ENCODE data around the gene AGK.
"Not testable (repeated sequence)": the region's sequence is repeated elsewhere in the genome, so short reads cannot be mapped to it uniquely, and the experiment has no call there.

AGK gene

DNA sequence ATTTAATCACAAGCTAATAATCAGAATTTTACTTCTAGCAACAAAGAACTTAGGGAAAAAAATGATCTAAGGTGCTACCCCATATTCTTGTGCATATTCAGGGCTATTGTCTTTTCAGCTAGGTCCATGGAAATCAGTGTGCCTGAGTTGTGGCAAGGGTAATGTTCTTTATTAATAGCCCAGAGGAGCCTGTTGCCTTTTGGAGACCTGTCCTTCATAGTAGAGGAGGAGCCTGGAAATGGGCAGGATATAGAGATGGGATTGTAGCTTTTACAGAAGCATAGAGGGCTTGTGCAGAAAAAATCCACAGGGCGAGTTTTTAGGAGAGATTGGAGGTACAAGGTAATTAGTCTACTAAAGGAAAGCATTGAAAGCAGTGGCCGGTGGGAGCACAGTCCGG is 38.9 kb downstream of the AGK start:
- DNase-seq, result no peak

DNA sequence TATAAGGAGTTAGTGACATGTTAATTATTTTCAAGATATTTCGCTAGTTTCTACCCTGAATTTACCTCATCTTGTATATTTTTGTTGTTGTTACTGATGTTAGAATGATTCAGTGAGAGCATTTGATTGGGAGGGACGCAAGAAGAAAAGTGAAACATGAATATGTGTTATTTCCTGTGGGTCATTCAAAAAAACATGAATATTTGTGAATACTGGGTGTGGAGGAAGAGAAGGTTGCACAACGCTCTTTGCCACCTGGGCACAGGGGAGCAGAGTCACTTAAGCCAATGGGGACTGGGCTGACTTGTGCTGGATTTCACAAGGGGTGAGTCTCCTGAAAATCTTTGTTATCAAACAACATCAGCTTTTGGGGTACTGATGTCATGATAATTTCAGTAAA is 39.5 kb downstream of the AGK start:
- DNase-seq, result no peak

DNA sequence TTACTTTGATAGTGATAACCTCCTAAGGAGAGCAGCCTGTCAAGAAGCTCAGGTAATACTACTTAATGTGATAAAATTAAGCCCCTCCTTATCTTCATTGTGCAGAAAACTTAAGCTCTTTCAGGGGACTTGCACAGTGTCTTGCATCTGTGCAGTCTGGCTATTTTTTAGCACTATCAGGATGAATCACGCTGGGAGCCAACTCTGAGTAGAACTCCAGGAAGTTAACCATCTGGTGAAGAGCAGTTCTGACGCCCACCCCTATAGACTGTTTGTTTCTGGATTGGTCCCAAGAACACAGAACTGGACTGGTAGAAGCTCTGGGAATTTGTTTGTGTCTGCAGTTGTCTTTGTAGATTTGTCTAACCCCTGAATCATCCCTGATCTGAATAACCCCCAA is 41.9 kb downstream of the AGK start:
- no peak for DNase-seq

DNA sequence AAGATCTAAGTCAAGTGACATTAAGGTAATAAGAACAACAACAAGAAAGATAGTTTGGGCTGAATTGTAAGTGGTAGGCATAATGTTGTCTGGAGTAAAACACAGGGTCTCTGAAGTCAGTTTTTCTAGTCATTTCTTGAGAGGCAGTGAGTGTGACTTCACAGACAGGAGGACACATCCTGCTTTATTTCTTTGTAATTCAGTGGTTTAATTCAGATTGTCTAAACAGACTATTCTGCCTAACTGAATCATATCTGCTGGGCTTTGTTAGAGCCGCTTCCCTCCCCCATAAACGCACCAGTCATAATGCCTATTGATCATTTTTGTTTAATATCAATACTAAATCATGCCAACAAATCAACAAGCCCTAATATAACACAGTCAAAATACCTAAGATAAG is 46.8 kb downstream of the AGK start:
- DNase-seq, result no peak

DNA sequence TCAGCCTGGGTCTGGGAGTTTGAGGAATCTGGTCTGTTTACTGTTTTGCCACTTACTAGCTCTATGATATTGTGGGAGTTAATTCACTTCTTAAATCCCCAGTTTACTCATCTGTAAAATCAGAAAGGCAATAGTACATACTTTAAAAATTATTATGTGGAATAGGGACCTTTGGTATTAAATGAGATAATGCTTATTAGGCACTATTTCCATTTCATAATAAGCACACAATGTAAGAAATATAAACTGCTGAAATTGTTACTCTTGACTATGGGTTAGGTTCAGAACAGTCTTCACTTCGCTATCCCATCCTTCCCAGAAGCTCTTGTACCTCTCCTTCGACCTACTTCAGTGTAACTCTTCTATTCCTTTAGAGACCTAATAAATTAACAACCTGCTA is 47.2 kb downstream of the AGK start:
- no peak for DNase-seq

DNA sequence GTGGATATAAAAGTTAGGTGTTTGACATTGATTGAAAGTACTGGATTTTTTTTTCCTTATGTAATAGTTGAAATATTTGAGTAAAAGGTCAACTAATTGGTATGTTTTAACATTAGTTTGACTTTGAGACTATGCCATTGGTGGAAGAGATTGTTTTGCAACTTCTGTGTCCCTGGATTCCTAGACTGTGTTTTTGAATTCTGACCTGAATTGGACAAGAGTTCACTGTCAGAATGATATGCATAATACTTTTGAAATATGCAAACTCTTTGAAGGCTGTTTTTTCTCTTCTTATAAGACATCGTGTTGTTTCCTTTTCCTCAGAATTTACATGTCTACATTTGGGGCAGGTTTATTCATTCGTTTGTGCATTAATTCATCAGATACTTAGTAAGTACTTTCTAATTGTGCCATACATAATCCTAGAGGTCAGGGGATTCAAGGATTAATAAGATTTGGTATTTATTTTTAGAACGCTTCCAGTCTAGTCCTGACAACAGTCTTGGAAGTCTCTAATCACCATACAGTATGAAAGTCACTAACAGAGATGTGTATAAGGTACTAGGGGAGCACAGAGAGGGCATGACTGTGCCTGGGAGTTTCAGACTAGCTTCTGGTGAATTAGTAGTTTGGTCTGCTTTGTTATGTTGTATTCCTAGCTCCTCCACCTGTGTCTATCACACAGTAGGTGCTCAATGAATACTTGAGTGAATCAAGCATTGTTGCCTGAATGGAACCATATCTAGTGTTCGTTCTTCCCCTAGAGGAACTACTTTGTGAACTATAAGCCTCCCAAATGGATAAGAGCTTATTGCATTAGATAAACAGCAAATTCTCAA is 49.2 kb downstream of the AGK start:
- DNase-seq, result no peak

DNA sequence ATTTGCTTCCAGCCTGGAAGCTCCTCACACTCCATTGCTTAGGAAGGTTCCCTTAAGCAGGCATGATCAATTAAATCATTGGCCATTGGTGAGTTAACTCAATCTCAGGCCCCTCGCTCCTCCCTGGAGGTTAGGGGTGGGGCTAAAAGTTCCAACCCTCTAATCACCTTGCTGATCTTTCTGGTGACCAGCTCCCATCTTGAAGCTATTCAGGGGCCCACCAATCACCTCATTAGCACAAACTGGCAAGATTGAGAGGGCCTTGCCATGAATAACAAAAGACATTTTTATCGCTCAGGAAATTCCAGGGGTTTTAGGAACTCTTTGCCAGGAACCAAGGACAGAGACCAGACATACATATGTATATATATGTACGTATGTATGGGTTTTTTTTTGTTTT is 58.4 kb downstream of the AGK start:
- DNase-seq, result no peak

DNA sequence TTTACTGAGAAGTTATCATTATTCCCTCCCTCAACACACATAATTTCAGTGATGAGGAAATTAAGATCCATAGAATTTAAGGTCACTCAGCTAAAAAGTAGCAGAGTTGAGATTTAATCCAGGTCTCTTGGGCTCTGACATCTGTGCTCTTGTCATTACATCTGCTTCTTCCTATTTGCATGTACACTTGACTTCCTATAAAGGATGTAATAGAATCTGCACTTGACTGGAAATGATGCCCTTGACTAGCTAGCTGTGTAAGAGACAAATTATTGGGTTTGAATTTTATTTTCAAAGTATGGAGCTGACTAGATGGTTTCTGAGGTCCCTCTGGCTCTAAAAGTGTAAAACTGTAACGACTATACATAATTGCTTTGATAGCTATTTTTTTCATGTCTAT is 59.5 kb downstream of the AGK start:
- peak in 2 of 3 experiments; percentile 37 to 71 for DNase-seq

DNA sequence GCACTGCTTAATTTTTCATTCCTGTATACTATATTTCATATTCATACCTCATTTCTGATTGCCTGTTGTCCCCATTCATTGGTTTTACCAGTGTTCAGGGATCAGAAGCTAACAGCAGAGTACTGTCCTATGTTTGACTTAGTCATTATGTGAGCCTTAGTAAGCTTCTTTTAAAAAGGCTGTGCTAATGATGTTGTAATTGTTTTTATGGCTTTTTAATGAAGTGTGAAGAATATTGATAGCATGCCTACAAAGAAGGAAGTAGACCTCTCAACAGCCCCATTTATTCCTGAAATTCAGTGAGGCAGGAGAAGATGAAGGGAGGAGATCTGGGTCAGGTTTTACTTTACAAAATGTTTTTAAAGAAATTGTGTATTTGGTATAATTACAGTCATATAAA is 61.7 kb downstream of the AGK start:
- peak in 1 of 3 experiments; percentile 21 for DNase-seq

DNA sequence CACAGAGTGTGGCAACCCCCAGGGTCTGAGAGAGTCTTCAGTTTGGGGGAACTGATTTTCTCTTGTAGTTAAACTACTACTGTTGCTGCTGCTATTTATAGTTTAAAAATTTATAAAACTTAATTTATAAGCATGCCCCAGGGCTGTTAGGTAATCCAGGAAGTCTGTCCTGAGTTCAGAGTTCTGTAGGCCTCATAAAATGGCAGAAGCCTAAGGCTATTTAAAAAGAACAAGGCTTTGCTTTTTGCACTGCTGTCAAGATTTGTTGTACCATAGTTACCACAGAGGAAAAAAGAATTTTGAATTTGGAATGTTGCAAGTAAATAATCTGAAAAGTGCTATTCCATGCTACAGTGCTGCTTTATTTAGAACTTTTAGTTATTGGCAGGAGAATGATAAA is 66.1 kb downstream of the AGK start:
- no peak for DNase-seq

DNA sequence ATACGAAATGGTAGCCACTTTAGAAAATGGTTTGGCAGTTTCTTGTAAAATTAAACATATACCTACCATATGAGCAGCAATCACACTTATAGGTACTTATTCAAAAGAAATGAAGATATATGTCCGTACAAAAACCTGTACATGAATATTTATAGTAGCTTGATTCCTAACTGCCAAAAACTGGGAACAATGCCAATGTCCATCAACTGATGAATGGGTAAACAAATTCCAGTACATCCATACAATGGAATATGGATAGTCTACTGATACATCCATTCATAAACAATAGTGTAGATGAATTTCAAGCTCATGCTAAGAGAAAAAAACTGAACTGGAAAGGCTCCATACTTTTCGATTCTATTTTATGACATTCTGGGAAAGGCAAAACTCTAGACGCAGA is 68.5 kb downstream of the AGK start:
- peak in 1 of 3 experiments; percentile 8 for DNase-seq

DNA sequence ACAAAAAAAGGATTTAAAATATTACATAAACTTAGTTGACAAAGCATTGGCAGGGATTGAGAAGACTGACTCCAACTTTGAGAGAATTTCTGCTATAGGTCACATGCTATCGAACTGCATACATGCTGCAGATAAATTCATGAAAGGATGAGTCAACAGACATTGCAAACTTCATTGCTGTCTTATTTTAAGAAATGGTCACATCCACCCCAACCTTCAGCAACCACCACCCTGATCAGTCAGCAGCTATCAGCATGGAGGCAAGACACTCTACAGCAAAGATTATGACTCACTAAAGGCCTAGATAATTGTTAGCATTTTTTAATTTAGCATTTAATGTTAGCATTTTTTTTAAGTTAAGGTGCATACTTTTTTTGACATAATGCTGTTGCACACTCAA is 73.6 kb downstream of the AGK start:
- DNase-seq, result no peak

DNA sequence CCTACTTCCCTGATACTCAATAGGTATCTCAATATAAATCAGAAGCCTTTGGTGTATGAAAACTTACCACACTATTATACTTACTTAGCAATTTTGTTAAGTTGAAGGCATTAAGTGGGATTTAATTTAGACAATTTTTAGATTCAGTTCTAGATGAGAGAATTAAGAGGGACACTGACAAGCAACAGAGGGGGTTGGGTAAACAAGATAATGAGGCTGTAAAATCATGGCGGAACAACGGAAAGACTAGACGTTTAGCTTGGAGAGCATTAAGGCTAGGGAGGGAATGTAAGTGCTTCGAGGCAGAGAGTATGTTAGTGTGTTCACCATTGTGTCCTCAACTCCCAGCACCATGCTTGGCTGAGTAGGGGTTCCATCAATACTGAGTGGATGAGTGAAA is 79.4 kb downstream of the AGK start:
- peak in 2 of 3 experiments; percentile 71 to 93 for DNase-seq

DNA sequence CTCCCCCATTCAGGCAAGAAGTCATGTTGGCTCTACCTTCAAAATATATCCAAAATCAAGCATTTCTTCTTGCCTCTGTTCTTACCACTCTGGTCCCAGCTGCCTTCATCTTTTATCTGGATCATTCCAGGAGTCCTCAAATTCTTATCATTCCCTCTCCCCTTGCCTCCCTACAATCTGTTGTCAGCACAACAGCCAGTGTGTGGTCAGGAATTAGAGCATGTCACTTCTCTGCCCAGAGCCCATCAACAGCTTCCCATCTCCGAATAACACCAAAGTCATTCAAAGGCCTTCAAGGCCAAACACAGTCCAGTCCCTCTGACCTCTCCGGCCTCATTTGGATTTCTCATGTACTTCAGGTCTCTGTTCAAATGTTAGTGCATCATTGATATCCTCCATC is 80.3 kb downstream of the AGK start:
- DNase-seq, result no peak

DNA sequence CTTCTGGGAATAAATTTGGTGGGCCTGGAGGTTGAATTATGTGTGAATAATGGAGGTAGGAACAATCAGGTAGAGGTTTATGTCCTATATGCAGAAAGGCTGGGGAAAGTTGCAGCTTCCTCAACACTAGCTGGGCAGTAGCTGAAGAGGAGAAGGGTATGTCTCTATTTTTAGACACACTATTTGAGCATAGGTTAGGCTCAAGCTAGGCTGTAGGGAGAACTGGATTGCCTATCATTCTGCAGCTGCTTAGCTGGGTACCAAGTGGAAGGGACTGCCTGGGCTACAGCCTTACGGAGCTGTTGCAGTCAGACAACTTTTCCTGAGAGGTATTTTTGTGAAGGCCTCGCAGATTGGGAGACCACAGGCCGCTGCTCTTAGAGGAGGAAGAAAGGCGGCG is 82.9 kb downstream of the AGK start:
- DNase-seq, result no peak

DNA sequence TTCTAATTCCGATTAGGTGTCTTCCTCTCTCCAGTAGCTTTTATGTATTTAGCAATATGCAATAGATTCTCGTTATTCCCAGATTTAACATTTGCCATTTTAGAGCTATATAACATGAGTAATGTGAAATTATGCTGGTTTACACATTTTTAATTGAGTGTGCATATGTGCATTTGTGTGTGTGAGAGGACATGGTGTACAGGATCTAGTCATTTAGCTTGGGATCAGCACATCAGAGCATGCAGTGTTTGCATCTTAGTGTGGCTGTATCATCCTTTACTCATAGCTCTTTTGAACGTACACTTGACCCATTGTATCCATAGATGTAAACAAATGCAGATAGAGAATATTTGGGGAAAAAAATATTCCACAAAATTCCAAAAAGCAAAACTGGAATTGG is 84.8 kb downstream of the AGK start:
- no peak for DNase-seq

DNA sequence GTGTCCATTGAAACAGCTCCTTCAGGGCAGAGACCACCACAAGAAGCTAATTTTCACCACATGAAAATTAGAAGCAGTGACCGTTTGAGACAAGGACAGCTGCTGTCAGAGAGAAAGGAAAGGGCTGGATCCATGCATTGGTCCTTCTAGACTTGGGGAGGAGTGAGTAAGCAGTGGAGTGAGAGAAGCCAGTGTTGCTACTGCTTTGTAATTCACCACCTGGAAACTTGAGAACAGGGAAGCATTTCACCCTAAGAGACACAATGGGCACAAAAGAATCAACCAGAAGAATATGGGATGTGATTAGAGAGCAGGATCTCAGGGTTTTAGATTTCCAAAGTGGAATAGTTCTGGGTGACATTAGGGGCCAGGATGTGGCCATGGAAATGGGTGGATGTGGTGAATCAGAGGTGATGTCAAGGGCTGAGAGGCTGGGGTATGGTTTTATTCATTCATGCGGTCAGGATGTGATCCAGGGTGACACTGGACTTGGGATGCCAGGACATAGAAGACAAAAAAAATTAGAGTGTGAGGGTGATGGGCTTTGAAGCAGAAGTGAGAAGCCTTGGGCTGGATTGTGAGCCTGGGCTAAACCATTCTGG is 89.1 kb downstream of the AGK start:
- no peak for DNase-seq

DNA sequence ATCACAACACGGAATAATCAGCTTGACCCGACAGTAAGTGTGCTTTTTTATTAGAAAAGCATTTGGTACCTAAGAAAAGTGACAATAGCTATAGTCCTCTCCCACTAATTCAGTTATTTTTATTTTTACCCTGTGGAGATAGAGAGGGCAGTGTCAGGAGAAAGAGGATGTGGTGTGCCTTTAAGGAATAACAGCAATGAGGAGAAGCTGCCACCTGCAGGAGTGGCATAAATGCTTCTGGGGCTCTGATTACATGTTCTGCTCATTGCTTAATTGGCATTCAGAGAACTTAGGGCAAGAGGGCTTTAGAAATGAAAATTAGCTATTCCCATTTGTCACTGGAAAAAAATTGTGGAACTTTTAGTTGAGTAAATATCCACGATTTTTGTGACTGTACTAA is 90.7 kb downstream of the AGK start:
- peak in 2 of 3 experiments; percentile 11 to 36 for DNase-seq

DNA sequence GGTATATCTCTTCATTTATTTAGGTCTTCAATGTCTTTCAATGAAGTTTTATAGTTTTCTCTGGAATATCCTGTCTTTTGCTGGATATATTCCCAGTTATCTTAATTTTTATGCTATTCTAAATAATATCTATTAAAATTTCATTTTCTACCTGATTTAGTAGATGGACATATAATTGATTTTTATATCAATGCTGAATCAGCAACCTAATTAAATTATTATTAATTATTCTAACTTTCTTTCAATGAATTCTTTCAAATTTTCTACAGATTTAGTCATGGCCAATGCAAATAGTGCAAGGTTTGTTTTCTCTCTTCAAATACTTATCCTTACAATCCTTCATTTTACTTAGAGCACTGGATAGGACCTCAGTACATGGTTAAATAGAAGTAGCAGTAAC is 94.0 kb downstream of the AGK start:
- DNase-seq, result no peak

DNA sequence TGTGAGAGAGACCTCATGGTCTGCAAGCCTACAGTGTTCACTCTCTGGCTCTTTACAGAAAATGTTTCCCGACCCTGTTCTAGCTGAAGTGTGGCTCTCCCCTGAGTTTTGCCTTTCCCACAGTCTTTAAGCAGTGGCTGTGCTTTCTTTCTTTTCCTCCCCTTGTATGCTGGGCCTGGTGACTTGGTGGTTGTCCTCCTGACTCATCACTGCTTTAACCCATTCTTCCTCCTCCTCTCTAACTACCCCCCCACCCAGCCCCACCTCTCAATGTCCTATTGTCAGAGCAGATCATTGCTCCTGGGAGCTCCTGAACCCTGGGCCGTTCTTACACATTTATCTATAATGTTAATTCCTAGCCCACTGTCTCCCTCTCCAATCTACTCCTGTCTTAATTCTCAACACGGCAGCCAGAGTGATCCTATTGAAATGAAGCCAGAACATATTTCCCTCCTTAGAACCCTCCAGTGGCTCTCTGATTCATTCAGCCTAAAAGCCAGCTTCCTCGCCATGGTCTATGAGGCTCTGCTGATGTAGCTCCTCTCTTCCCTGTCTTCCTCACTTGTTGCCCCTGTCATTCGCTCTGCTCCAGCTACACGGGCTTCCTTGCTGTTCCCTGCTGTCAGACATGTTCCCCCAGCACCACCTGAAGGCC is 95.7 kb downstream of the AGK start:
- DNase-seq, result no peak

DNA sequence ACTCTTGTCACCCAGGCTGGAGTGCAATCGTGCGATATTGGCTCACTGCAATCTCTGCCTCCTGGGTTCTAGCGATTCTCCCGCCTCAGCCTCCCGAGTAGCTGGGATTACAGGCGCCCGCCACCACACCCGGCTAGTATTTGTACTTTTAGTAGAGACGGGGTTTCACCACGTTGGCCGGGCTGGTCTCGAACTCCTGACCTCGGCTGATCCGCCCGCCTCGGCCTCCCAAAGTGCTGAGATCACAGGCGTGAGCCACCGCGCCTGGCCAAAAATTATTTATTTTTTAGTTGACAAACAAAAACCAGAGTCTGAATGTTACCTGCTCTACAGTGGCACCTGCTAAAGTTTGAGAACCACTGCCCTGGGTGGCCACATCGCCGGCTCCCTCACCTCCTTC is 96.5 kb downstream of the AGK start:
- DNase-seq, result not testable (repeated sequence)

DNA sequence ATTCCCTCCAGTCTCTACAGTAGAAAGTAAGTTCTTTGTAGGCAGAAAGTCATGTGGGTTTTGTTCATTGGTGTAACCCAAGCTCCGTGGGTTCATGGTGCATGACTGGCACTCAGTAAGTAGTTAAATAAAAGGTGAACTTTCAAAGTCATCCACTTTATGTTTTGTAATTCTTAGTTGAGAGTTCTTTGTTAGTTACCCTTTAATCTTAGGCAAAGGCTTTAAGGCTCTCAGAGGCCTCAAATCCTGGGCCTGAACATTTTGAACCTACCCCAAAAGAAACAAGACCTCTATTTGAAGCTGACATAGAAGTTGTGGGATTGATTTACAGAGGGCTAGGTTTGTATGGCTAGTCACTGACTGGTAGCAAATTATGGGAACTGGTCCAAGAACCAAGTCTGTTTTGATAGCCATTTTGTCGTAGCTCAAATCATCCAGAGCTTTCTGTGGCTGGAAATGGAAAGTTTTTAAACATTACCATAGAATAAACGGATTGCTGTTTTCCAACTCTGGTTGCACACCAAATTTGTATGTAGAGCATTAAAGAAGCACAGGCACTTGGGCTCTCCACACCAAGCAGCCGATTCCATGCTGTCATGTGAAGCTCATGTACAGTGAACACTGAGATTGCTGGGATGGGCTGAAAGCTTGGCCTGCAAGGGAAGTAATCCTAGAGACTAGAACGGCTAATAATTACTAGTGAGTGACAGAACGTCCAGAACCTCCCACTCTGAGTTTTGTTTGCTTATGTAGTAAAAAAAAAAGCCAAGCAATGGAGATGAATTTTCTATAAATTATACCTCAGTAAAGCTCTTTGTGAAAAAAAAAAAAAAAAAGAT is 97.3 kb downstream of the AGK start:
- no peak for DNase-seq

DNA sequence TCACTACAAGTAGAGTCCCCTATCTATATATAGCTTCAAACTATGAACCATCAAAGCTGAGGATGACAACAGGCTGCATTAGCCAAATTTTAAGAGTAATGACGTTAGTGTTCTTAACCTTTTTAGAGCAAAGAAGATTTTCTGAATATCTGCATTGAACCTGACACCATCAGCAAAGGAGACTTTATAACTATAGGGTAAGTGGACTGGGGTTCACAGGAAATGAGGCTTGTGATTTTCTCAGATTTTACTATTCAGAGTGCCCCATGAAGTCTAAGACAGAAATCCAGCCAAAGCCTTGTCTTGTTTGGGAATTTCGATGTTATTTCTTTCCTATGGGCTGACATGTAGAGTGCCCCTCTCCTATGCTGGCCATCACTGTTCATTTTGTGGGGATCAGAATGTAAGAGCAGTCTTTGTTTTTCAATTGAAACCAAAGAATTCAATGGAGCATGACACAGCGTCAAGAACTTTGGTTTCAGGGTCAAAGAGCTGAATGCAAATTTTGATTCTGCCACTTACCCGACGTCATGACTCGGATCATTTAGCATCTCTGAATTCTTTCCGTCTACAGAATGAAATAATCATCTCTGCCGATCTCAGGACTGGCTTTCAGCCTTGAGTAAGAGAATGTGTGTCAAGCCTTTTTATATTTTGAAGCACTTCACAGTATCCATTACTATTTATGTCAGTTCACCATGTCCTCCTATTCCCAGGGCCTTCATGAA is 98.1 kb downstream of the AGK start:
- DNase-seq, result peak in 1 of 3 experiments; percentile 84

All from NCI-H1417 (cell line).